ENCODE results near the gene MMS22L. TPM values are rescaled to one million over a fixed set of nuclear protein-coding genes. Genes with fewer than 3 reads are reported as not detected.

The MMS22L gene
- total RNA-seq, 2 experiments from 2014 or later, result 34.1 to 34.7 TPM

DNA sequence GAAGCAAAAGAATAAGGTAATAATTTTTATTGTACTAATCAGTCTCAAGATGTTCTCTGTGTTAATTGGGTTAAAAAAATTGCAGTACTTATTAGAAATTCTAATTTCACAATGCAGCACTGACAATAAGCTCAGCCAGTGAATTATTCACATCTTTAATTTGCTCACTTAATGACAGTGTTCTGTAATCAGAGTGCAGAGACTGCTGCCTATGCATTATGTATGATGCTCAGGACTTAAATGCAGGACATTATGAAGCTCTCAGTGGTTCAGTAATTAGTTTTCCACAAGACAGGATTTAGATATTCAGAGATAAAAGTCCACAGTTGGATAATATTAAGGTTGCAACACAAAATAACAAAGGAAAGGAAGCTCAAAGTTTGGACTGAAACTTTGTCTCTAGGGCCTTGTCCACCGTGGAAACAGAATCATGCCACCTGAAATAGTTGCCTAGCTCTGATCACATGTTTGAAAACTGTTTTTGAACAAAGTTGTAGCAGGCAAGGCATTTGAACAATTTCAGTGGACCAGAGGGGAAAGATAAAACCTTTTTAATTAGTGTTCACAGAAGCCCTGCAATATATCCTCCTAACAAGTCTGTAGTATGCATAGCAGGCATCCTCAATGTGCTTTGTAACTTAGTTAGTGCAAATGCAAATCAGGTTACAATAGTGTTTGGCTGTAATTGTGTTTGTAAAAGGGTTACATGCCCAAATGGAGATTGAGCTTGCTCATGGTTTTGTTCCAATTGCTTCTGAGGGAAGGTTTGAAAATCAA, 23.7 kb upstream of the MMS22L start:
- CTCF ChIA-PET, result interaction anchor here (1.5 kb wide), 1 partner anchor 11 kb away, joined by 3 read pairs; no protein-coding TSS in a partner anchor

DNA sequence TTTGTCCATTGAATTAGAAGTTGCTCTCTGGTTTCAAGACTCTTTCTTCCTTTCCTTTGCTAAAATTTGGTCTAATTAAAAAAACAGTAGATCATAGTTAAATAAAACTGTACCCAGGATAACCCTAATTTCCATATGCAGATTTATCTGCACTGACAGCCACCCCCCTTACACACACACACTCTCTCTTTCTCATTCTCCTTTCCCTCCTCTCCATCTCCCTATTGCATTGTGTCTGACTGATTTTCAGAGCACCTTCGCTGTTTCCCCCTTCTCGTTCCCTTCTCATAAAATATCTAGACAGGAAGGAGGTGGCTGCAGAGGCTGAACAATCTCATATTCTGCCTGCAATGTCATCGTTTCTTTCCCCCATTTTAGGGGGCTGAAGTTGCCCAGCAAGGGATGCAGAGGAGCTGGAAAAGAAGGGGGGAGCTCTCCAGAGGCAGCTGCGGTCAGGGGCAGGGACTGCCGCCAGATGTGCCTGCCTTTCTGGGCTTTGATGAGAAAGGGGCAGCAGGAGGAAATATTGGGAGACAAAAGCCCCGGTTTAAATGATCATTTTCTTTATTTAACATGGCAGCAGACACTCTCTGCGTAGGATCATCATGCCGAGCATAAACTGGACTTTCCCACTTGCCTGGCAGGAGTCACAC, 22.5 kb upstream of the MMS22L start:
- no peak for ATAC-seq
- no peak for DNase-seq
- no peaks in the 10 kb centered on the region for H3K4me1 Mint-ChIP-seq (ENCODE audit: low read depth)
- TF ChIP-seq, protein P1, sequence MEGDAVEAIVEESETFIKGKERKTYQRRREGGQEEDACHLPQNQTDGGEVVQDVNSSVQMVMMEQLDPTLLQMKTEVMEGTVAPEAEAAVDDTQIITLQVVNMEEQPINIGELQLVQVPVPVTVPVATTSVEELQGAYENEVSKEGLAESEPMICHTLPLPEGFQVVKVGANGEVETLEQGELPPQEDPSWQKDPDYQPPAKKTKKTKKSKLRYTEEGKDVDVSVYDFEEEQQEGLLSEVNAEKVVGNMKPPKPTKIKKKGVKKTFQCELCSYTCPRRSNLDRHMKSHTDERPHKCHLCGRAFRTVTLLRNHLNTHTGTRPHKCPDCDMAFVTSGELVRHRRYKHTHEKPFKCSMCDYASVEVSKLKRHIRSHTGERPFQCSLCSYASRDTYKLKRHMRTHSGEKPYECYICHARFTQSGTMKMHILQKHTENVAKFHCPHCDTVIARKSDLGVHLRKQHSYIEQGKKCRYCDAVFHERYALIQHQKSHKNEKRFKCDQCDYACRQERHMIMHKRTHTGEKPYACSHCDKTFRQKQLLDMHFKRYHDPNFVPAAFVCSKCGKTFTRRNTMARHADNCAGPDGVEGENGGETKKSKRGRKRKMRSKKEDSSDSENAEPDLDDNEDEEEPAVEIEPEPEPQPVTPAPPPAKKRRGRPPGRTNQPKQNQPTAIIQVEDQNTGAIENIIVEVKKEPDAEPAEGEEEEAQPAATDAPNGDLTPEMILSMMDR (IDR thresholded peaks at IDR 0.05), result no peak
- no peaks in the 10 kb centered on the region for H3K9me3 Mint-ChIP-seq
- no peak overlapping the region for H3K27ac Mint-ChIP-seq
- H3K4me3 Mint-ChIP-seq, result no peak overlapping the region
- intact Hi-C loops (cut with micrococcal nuclease), result no loop called here
- POLR2A ChIA-PET, result no interaction called here
- no peaks in the 10 kb centered on the region for H3K36me3 Mint-ChIP-seq (ENCODE audit: low read depth)
- CTCF ChIA-PET, result no interaction called here
- H3K27me3 Mint-ChIP-seq, result peaks cover 15% of the 10 kb centered on the region

More for the DNA sequence above, 23.7 kb upstream of the MMS22L start:
- Mint-ChIP-seq H3K36me3 (ENCODE audit: low read depth) (no peaks in the 10 kb centered on the region), H3K4me1 (ENCODE audit: low read depth) (no peaks in the 10 kb centered on the region), H3K9me3 (no peaks in the 10 kb centered on the region), H3K27ac (no peak overlapping the region), H3K4me3 (no peak overlapping the region), H3K27me3 (peaks cover 15% of the 10 kb centered on the region)
- TF ChIP-seq, protein P1 (IDR thresholded peaks at IDR 0.05), result no peak
- no peak for ATAC-seq
- POLR2A ChIA-PET, result interaction anchor here (0.7 kb wide), 1 partner anchor 120 kb away, joined by 3 read pairs; no protein-coding TSS in a partner anchor
- DNase-seq, result no peak
- intact Hi-C loops (cut with micrococcal nuclease), result no loop called here

DNA sequence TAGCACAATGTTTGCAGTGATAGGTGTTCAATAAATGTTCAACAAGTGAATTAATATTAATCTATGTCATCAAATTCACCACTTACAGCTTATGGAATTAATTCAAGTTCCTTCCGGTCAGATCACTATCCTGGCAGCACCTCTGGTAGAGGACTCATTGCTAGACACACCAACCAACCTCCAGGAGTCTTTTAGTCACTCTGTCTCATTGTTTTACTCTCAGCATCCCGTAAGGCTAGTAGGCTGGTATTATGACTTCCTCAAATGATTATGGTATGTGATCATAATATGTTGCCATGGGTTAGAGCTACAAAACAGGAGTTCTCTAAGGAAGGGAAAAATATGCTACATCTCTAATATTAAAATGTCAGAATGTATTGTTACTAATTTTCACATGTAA, 21.7 kb upstream of the MMS22L start:
- peaks cover 15% of the 10 kb centered on the region for H3K27me3 Mint-ChIP-seq
- H3K36me3 Mint-ChIP-seq (ENCODE audit: low read depth), result no peaks in the 10 kb centered on the region
- no peaks in the 10 kb centered on the region for H3K4me1 Mint-ChIP-seq (ENCODE audit: low read depth)
- intact Hi-C loops (cut with micrococcal nuclease), result no loop called here
- no peaks in the 10 kb centered on the region for H3K9me3 Mint-ChIP-seq
- DNase-seq (no peak), ATAC-seq (no peak)
- H3K4me3 Mint-ChIP-seq, result no peak overlapping the region
- ChIA-PET CTCF (no interaction called here), POLR2A (no interaction called here)
- TF ChIP-seq, protein P1 (IDR thresholded peaks at IDR 0.05), result no peak
- no peak overlapping the region for H3K27ac Mint-ChIP-seq

DNA sequence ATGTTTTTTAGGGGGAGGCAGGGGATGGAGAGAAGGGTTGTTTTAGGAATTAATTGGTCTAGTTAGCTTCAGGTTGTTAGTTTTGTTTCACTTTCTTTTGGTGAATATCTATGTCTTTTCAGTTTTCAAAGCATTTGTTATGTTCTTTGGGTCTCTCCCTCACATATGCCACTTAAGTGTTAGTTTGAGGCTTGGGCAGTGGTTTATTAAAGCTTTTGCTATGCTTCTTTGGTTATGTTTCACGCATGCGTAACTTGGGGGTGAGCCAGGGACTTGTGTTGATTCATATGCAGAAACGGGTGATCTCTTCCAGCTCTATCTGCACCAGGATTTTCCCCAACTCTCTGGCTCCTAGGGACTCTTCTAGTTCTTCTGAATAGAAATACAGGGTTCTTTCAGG, 11.4 kb upstream of the MMS22L start:
- no peak for DNase-seq
- H3K36me3 Mint-ChIP-seq (ENCODE audit: low read depth), result no peaks in the 10 kb centered on the region
- no peaks in the 10 kb centered on the region for H3K9me3 Mint-ChIP-seq
- H3K4me3 Mint-ChIP-seq, result no peak overlapping the region
- no peak overlapping the region for H3K27ac Mint-ChIP-seq
- intact Hi-C loops (cut with micrococcal nuclease), result no loop called here
- no peak for ATAC-seq
- TF ChIP-seq, protein P1 (IDR thresholded peaks at IDR 0.05), result no peak
- CTCF ChIA-PET, result interaction anchor here (0.7 kb wide), 1 partner anchor 49 kb away, joined by 3 read pairs; no protein-coding TSS in a partner anchor
- H3K27me3 Mint-ChIP-seq, result peaks cover 18% of the 10 kb centered on the region
- no peaks in the 10 kb centered on the region for H3K4me1 Mint-ChIP-seq (ENCODE audit: low read depth)
- POLR2A ChIA-PET, result no interaction called here

DNA sequence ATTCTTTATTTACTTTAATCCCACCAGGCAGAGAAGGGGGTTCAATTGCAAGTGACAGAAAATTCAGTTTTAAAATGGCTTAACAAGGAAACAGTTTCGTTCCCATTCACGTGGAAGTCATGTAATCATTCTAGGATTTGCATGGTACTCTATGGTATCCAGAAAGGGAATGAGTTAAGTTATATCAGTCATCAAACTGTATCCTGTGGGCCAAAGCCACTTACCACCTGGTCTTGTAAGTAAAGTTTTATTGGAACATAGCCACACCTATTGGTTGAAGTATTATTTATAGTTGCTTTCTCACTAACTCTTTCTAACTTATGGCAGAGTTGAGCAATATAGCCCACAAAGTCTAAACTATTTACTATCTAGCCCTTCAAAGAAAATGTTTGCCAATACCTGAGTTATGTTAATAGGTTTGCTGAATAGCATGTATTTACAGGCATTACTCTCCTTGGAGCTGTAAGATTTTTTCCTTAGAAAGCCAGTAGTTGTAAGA, 10.2 kb upstream of the MMS22L start:
- no peak for ATAC-seq
- no peaks in the 10 kb centered on the region for H3K36me3 Mint-ChIP-seq (ENCODE audit: low read depth)
- no peak for DNase-seq
- ChIA-PET CTCF (no interaction called here), POLR2A (no interaction called here)
- no peaks in the 10 kb centered on the region for H3K4me1 Mint-ChIP-seq (ENCODE audit: low read depth)
- H3K27ac Mint-ChIP-seq, result no peak overlapping the region
- peaks cover 17% of the 10 kb centered on the region for H3K27me3 Mint-ChIP-seq
- no peak overlapping the region for H3K4me3 Mint-ChIP-seq
- intact Hi-C loops (cut with micrococcal nuclease), result no loop called here
- TF ChIP-seq, protein P1 (IDR thresholded peaks at IDR 0.05), result no peak
- peaks cover 2% of the 10 kb centered on the region for H3K9me3 Mint-ChIP-seq

All from activated CD8-positive, alpha-beta T cell treated with anti-CD3 and anti-CD28 coated beads for 36 hours (primary cell).